DMS79 (cell line): ENCODE data around the gene SLC26A8.
"Not testable (repeated sequence)": the region's sequence is repeated elsewhere in the genome, so short reads cannot be mapped to it uniquely, and the experiment has no call there.

Source experiments
- DNase-seq: peaks from one replicate; lab custom pipeline; 2025; lab: John Stamatoyannopoulos, UW

Gene SLC26A8

DNA sequence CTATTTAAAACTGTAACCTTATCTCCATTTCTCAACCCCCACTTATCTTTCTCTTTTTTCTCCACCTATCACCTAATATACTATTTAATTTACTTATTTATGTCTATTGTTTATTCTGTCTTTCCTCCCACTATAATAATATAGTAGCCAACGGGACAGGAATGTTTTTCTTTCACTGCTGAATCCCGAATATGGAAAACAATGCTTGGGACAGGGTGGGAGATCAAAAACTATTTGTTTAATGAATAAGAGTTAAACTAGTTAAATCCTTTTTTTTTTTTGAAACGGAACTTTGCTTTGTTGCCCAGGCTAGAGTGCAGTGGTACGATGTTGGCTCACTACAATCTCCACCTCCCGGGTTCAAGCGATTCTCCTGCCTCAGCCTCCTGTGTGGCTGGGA is 109.9 kb downstream of the SLC26A8 start:
- DNase-seq = no peak

- no peak for DNase-seq
These were observed 112.4 kb downstream of the SLC26A8 start for GRCh38 chr6:35911871-35912653.

DNA sequence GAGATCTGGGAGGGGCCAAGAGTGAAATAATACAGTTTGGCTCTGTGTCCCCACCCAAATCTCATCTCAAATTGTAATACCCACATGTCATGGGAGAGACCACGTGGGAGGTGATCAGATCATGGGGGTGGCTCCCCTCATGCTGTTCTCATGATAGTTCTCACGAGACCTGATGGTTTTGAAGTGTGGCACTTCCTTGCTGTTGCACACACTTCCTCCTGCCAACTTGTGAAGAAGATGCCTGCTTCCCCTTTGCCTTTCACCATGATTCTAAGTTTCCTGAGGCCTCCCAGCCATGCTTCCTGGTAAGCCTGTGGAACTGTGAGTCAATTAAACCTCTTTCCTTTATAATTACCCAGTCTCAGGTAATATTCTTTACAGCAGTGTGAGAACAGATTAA is 114.9 kb downstream of the SLC26A8 start:
- not testable (repeated sequence) for DNase-seq

- DNase-seq = not testable (repeated sequence)
These were observed 115.6 kb downstream of the SLC26A8 start for GRCh38 chr6:35908753-35909401.

GRCh38 chr6:35907750-35908149 is 116.7 kb downstream of the SLC26A8 start:
- DNase-seq = no peak

DNA sequence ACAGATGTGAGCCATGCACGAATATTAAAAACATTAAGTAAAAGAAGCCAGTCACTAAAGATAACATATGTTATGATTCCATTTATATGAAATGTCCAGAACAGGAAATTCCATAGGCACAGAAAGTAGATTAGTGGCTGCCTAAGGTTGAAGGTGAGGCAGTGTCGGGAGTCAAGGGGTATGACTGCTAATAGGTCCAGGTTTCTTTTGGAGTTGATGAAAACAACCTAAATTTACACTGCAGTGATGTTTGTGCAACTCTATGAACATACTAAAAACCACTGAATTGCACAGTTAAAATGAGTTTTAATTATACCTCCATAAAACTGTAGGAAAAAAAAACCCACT is 118.0 kb downstream of the SLC26A8 start:
- DNase-seq = no peak

DNA sequence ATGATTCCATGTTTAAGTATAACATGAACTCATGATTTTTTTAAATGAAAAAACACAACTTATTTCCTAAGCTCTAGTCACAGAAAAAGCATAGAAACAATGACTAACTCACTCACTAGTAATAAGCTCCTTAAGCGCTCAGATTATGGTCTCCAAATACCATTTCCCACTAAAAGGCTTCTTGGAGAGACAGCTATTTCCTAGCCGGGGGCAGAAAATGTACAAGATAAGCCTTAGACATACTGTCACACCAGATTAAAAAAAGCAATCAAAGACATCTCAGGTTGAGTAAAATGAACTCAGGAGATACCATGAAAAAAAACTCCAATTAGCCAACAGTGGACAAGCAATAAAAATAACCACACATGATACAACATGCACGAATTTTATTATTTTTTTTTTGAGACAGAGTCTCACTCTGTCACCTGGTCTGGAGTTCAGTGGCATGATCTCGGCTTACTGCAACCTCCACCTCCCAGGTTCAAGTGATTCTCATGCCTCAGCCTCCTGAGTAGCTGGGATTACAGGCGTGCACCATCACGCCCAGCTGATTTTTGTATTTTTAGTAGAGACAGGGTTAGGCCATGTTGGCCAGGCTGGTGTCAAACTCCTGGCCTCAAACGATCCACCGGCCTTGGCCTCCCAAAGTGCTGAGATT is 118.5 kb downstream of the SLC26A8 start:
- DNase-seq = no peak

DNA sequence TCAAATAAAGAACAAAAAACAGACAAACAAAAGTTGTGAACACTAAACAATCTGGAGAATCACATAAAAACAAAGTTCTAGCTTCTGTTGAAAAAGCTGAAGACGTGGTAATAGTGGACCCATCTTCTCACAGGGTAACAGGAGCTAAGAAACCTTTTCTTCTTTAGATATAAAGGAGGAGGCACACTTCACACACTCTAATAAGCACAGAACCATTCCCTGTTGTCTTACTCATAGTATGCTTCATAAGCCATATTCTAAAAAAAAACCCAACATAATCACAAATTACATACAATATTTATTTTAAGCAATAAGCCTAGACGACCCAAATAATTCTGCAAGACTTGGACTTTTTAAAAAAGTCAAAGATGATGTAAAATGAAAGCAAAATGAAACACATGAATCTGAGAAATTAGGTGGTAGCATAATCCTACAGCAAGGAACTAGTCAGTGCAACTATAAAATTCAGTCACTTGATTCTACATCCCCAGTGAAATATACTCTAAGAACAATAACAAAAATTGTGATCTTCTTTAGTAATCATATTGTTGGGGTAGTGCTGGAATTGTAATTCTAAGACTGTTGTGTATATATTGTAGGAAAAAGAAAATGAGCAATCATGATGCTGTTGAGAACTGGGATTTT is 119.2 kb downstream of the SLC26A8 start:
- no peak for DNase-seq

DNA sequence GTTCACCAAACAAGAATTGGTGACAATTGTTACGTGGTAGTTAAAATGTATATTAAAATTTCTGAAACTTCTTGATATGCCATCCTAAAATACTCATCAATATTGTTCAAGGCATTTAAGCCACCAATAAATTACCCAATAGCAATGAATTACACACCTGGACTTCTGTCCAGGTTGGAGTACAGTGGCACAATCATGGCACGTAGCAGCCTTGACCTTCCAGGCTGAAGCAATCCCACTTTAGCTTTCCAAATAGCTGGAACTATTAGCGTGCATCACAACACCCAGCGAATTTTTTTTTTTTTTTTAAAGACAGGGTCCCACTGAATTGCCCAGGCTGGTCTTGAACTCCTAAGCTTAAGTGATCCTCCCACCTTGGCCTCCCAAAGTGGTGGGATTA is 120.8 kb downstream of the SLC26A8 start:
- no peak for DNase-seq

DNA sequence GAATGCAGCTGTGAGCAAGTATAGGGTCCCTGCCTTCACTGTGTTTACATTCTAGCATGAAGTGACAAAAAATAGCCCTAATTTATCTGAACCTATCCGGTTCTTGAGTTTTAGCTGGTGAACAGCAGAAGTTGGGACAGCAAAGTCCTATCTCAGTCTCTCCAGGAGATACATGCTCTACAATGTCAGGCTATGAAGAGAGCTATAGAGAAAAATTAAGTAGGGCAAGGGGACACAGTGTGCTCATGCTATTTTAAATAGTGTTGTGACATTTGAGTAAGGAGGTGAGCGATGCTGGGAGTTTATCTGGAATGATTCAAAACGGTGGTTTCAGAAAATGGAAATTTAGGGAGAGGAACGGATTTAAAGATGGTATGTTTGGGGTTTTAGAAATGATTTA is 124.0 kb downstream of the SLC26A8 start:
- no peak for DNase-seq

DNA sequence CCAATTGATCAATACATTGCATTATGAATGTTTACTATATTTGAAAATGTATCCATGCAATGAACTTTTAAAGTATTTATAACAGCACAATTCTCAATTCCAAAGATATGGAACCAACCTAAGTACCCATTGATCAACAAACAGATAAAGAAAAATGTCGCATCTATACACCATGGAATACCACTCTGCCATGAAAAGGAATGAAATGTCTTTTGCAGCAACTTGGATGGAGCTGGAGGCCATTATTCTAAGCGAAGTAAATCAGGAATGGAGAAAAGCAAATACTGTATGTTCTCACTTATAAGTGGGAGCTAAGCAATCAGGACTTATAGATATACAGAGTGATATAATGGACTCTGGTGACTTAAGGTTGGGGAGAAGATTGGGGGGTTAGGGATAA is 126.4 kb downstream of the SLC26A8 start:
- DNase-seq = no peak

DNA sequence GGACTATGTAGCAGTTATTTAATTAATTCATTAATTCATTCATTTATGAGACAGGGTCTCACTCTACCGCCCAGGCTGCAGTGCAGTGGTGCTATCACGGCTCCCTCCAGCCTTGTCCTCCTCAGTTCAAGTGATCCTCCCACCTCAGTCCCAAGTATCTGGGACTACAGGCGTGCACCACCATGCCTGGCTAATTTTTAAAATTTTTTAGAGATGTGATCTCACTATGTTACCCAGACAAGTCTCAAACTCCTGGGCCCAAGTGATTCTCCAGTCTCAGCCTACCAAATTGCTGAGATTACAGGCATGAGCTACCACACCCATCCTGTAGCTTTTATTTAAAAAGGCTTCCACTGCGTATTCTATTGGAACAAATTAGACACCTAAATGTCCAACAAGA is 127.0 kb downstream of the SLC26A8 start:
- DNase-seq = no peak

DNA sequence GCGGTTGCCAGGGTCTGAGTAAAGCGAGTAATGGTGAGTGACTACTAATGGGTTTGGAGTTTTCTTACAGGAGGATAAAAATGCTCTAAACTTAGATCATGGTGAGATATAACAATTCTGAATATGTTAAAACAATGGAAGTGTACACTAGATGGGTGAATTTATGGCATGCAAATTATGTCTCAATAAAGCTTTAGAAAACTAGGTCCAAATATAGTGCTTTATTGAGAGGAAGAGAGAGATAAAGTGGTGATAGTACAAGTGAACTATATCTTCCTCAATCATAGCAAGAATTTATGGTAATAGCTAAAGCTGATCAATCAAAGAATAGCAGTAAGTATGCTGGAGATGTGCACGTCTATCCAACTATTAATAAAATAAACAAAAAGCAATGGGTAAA is 127.4 kb downstream of the SLC26A8 start:
- no peak for DNase-seq

- no peak for DNase-seq
These were observed 128.2 kb downstream of the SLC26A8 start for GRCh38 chr6:35896228-35896627.

DNA sequence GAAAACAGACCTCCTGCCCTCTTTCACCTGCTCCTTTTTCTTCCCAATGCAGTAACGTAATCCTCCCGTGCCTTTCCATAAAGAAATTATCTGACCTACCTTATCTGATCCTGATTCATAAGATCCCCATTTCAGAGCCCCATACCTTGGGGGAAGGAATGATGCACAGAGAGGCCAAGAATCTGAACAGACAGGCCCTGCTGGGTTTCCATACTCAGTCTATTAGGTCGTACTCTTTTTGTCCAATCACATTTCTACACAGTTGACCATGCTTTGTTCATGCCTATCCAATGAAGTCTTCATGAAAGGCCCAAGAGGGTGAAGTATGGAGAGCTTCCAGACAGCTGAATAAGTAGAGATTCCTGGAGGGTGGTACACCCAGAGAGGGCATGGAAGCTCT is 128.9 kb downstream of the SLC26A8 start:
- no peak for DNase-seq

DNA sequence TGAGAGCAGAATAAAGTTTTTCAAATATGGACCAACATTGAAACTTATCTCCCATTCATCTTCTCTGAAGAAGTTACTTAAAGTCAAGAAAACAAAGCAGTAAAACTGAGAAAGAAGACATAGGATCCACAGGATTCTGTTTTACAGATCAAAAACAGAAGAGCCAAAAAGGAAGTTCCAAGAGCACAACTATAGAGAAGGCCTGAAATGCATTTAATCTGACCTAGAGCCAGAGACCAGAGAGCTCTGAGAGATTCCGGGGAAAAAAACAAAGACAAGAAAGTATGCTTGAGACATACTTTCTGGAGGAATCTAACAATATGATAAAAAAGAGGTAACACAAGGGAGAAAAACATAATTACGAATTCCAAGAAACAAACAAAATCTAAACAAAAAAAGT is 129.7 kb downstream of the SLC26A8 start:
- no peak for DNase-seq
